GM15510 (cell line): ENCODE results near the gene ACSL3.

Experiments used
- POLR2A ChIP-seq: IDR thresholded peaks from 3 replicates; pipeline ENCODE4 v1.6.1; 2011; ENCODE audit warnings: borderline replicate concordance; ENCODE audit not compliant: insufficient read length; ENCODE audit errors: extremely low read depth

ACSL3 gene

DNA sequence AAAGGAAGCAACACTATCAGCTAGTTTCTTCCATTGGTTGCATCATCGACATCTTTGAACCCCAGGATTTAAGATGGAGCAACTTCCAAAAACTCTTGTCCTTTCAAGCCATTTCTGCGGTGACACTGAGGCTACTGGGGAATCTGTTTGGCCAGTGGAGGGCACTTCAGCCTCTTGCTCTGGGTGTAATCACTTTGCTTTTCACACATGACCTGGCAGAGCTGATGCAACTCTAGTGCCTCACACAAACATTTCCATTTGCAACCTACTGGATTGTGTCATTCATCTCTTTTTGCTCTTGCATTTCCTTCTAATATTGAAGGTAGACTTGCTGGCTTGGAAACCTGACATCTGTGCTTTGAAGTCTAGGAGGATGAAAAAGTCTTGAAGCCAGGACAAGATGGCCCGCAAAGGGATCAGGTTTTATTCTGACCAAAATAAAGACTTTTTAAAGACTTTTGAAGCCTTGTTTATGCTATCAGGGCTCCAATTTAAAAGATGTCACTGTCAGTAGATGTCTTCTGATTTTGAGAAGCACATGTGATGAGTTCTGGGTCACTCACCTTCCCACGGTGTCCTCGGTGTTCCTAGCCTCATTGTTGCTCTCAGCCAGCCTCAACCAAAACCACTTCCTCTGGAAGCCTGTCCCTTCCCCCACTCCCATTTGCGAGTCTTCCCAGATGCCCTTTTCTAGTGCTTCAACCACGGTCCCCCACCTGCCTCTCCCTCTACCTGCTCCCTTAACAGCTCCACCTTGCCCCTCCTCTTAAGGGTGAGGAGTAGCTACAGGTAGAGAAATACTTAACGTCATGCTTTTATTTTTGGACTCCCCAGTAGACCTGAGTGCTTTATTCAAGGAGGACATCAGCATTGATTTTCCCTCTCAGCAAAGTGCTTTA, 121.4 kb downstream of the ACSL3 start:
- TF ChIP-seq POLR2A = no peak

DNA sequence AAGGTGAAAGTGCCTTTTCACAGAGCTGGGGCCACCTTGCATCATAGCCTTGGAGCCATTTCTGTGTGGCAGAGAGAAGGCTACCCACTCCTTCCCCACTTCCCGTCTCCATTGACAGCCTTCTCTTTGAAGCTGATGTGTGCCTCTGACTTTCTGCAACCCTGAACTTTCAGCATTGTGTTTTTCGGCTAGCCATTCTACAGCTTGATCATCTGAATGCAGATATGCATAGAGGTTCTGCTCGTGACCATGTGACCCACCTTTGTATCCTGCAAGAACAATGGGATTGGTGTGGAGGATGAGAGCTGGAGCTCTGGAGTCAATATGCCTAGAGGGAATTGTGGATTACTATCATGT, 122.1 kb downstream of the ACSL3 start:
- no peak for TF ChIP-seq POLR2A

DNA sequence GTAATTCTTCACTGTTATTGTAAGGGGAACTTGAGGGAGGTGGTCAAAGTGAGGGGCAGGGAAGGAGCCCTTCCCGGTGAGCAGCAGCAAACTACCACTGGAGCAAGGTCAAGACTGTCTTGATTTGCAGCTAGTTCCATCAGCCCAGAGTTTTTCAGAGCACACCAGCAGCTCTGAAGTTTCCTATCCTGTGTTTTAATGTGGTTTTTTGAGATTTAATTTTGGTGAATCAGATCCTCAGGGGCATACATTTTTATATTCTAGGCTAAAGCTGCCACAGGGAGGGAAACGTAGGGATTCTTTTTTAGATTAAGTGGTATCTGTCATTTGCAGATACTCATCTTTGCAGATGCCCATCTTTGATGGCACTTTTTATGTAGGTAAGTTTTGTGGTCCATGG, 124.1 kb downstream of the ACSL3 start:
- TF ChIP-seq POLR2A = no peak

DNA sequence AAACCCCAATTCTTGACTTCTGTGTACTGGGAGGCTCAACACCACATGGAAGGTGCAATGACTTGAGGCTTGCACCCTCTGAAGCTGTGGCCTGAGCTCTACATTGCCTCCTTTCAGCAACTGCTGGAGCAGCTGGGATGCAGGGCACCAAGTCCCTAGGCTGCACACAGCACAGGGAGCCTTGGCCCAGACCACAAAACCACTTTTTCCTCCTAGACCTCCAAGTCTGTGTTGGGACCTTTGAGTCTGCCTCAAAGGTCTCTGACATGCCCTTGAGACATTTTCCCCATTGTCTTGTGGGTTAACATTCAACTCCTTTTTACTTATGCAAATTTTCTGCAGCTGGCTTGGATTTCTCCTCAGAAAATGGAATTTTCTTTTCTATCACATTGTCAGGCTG, 128.6 kb downstream of the ACSL3 start:
- no peak for TF ChIP-seq POLR2A

DNA sequence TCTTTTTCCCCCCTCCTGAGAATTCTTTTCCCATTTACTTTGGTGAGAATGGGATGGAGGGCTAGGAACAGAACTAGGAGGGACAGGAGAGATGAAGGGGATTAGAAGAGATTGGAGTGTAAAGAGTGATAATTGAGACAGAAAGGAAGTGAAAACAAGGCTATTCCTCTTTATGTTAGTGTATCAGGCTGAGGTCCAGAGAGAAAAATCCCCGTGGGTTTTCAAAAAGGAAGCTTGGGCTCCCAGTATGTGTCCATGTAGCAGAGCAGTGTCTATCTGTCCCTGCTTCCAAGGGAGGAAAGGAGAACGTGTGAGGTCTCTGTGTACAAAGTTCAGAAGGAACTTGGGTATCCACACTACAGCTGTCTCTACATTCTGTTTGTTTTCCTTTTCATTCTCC, 131.3 kb downstream of the ACSL3 start:
- TF ChIP-seq POLR2A = no peak
